Activated CD8-positive, alpha-beta memory T cell treated with anti-CD3 and anti-CD28 coated beads for 36 hours (primary cell): ENCODE data around the gene TRAM1L1. TPM values are rescaled to one million over a fixed set of nuclear protein-coding genes. Genes with fewer than 3 reads are reported as not detected.

Source experiments
- CTCF ChIA-PET: fragments of 350-600 bp; sonication (Branson Sonifier 250); formaldehyde crosslinking; loops from one replicate; lab custom pipeline; 2021; ENCODE audit warnings: antibody characterized with exemption; lab: Charles Lee
- POLR2A ChIA-PET: fragments of 350-600 bp; sonication (Branson Sonifier 250); formaldehyde crosslinking; loops from one replicate; lab custom pipeline; 2021; ENCODE audit warnings: antibody characterized with exemption; lab: Charles Lee
- total RNA-seq, 2 experiments: library from RNA; stranded (reverse); gene quantifications; one replicate each; pipeline ENCODE4 v1.2.3, GENCODE V29; 2021

TRAM1L1 gene
- total RNA-seq, result not detected

- CTCF ChIA-PET, result no interaction called here
These were observed at the start of gene TRAM1L1 for GRCh38 chr4:117084866-117085701. TSS of gene TRAM1L1 (minus strand) at chr4:117085576. CDS start at chr4:117085393, 183 bp downstream.

GRCh38 chr4:117134386-117134785 is 49.0 kb upstream of the TRAM1L1 start:
- ChIA-PET CTCF (no interaction called here), POLR2A (no interaction called here)

More at GRCh38 chr4:117084866-117085701, at the start of gene TRAM1L1:
- POLR2A ChIA-PET, result no interaction called here

GRCh38 chr4:117096886-117097285 is 11.5 kb upstream of the TRAM1L1 start:
- POLR2A ChIA-PET, result no interaction called here
- CTCF ChIA-PET, result no interaction called here

- POLR2A ChIA-PET, result no interaction called here
- CTCF ChIA-PET, result no interaction called here
These were observed 11.1 kb upstream of the TRAM1L1 start for GRCh38 chr4:117096462-117096861.

GRCh38 chr4:117093571-117093970 is 8.2 kb upstream of the TRAM1L1 start:
- POLR2A ChIA-PET, result no interaction called here
- CTCF ChIA-PET, result no interaction called here

GRCh38 chr4:117077760-117078159 is 7.6 kb downstream of the TRAM1L1 start:
- ChIA-PET POLR2A (no interaction called here), CTCF (no interaction called here)

GRCh38 chr4:117068120-117068519 is 17.3 kb downstream of the TRAM1L1 start:
- POLR2A ChIA-PET, result no interaction called here
- CTCF ChIA-PET, result no interaction called here

- ChIA-PET CTCF (no interaction called here), POLR2A (no interaction called here)
These were observed 21.2 kb downstream of the TRAM1L1 start for GRCh38 chr4:117063961-117064696.

GRCh38 chr4:117042962-117043361 is 42.4 kb downstream of the TRAM1L1 start:
- ChIA-PET CTCF (no interaction called here), POLR2A (no interaction called here)
